NCI-H226 (cell line): ENCODE results near the gene GARIN5B.

Experiments
- DNase-seq: peaks from one replicate; pipeline ENCODE4 v3.0.0-alpha.2; 2015

GARIN5B gene

GRCh38 chr19:55387736-55388497 is 24.9 kb upstream of the GARIN5B start:
- no peak for DNase-seq

DNA sequence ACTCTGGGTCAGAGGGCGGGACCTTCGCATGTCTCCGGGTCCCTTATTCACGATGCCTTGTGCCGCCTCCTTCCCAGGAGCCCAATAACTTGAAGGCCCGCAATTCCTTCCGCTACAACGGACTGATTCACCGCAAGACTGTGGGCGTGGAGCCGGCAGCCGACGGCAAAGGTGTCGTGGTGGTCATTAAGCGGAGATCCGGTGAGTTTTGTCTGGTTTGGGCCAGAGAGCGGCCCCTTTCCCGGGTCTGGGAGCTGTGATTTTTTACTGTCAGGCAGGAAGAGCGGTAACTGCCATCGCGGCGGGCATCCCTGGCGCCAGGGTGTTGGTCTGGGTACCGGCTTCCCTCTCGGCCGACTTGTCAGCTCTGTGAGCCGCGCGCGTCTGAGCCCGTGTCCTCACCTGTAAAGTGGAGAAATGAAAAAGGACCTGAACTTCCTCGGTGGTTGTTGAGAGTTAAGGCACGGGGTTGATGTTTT is 23.5 kb upstream of the GARIN5B start:
- DNase-seq = no peak

GRCh38 chr19:55385724-55386492 is 22.8 kb upstream of the GARIN5B start, which contains the start of gene RPL28:
Gene RPL28 (plus strand): TSS chr19:55385932. CDS start chr19:55386358, 426 bp downstream.
- DNase-seq = peak; percentile 98

DNA sequence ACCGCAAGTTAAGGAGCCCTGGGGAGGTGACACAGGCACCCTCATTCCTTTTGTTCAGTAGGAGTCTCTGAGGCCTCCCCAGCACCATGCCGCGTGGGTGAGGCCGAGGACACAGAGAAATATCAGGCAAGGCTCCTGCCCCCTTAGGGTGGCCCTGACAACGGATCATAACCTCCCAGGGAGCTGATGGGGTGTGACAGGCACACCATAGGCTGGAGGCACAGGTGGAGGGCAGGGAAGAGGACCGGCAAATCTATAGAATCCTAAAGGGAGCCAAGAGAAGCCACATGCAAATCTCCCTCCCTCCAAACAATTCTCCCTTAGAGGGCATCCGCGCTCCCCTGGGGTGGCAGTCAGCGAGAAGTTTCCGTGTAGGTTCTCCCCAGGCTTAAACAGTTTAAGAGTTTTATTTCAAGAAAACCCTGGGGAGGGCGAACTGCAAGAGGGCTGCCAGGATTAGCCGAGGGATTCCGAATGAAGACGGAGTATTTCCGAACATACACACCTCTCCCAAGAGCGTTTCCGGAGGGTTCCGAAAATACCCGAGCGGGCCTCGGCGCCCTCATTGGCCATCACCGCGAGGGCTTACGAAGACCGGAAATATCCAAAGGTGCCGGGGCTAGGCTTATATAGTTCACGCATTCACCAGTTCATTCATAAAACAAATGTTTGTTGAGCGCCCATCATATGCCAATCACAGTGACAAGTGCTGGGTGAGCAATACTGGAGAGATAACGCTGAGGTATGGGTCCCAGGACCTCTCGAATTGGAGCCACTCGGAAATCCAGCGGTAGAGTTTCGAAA is 22.1 kb upstream of the GARIN5B start:
- DNase-seq = peak; percentile 97

- no peak for DNase-seq
Observed at GRCh38 chr19:55384131-55384919, 21.3 kb upstream of the GARIN5B start, which contains the start of gene TMEM238. Gene TMEM238 (minus strand): TSS chr19:55384292. CDS start chr19:55384259, 33 bp downstream.

DNA sequence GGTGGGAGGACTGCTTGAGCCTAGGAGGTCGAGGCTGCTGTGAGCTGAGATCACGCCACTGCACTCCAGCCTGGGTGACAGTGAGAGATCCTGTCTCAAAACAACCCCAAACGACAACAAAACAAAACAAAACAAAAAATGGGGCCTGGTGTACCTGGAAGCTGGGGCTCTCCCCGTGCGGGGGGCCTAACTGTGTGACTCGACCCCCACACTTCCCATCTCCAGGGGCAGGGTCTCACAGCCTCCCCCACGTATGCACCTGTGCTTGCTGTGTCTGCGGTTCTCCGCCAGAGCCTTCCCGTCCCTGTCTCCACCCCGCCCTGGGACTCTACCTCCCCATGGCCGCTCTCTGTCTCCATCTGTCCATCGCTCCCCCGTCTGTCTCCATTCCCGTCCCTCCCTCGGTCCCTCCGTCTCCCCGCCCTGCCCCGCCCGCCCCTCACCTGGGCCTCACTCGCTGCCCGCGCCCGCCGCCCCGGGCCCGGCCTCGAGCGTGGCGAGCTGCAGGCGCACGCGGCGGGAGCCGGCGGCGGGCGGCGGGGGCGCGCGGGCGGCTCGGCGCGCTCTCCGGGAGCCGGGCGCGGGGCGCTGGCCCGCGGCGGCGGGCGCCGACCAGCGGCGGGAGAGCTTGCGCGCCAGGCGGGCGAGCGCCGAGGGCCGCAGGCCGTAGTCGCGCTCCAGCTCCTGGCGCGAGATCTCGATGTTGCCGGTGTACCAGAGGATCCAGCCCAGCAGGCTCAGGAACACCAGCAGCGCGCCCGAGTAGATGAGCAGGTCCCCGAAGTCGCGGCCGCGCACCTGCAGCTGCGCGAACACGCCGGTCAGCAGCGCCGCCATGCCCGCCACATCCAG is 20.4 kb upstream of the GARIN5B start:
- peak; percentile 75 for DNase-seq

DNA sequence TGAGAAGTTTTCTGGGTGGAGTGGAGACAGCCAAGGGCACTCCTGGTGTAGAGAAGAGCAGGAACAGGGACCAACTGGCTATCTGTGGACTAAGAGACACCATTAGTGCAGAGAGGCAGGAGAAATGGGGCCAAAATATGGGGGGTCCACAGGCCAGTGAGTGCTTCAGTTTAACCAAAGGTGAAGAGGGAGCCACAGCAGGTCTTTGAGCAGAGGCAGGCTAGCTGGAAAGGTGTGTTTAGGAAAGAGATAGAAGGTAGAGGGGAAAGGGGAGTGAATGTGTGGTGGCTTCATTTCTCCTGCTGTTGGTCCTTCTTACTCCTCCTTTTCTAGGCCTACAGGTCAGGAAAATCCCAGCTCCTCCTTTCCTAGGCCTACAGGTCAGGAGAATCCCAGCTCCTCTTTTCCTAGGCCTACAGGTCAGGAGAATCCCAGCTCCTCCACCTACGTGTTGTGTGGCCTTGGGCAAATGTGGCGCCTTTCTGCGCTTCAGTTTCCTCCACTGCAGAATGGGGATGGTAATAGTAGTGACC is 19.5 kb upstream of the GARIN5B start:
- no peak for DNase-seq

- no peak for DNase-seq
Observed at GRCh38 chr19:55382013-55382412, 19.0 kb upstream of the GARIN5B start.

- DNase-seq = no peak
Observed at GRCh38 chr19:55379174-55379573, 16.1 kb upstream of the GARIN5B start.

GRCh38 chr19:55377356-55378131 is 14.5 kb upstream of the GARIN5B start:
- no peak for DNase-seq

DNA sequence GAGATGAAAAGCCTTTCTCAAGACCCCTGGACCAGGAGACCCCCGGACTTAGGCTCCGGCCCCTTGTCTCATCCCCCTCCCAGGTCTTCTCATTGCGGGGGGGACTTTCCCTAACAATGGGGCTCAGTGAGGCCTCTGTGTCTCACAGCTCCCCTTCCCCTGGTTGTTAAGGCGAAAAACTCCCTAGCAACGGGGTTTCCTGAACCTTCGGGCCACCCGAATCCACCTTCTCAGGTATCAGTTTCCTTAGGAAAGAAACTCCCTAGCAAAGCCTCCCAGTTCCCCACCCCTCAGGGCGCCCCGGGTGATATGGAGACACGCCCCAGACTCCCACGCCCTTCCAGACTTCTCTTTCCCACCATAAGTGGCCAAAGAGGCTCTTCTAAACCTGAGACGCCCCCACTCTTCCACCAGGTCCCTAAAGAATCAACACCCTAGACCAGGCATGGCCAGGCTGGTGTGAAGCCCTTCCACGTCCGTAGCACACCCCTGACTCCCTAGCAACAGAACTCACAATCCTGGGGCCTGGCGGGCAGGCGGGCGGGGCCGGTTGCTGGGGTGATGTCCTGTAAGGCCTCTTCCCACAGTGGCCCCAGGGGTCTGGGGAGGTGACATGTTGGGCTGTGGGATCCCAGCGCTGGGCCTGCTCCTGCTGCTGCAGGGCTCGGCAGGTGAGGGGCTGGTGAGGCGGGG is 13.3 kb upstream of the GARIN5B start, which contains the start of gene TMEM190:
Gene TMEM190, plus strand, starts transcription at position 586 of the 693 bp plus-strand sequence. Its CDS starts 28 bp downstream, at position 614.
- no peak for DNase-seq

- DNase-seq = no peak
Observed at GRCh38 chr19:55373993-55374757, 11.1 kb upstream of the GARIN5B start.

DNA sequence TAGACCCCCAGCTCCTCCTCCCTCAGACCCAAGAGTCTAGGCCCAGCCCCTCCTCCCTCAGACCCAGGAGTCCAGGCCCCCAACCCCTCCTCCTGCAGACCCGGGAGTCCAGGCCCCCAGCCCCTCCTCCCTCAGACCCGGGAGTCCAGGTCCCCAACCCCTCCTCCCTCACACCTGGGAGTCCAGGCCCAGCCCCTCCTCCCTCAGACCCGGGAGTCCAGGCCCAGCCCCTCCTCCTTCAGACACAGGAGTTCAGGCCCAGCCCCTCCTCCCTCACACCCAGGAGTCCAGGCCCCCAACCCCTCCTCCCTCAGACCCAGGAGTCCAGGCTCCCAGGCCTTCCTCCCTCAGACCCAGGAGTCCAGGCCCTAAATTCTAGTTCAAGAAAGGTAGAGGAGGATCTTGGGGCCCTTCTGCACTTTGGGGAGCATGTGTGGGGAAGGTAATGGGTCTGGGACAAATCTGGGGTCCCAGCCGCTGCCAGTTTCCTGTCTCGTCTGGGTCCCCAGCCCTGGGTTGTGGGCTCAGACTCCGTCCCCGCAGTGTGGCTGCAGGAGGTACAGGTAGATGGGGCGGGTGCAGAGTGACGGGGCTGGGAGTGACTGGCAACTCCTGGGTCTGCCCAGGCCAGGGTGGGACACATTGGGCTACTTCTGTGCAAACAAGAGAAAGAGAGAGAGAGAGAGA is 10.4 kb upstream of the GARIN5B start:
- no peak for DNase-seq

DNA sequence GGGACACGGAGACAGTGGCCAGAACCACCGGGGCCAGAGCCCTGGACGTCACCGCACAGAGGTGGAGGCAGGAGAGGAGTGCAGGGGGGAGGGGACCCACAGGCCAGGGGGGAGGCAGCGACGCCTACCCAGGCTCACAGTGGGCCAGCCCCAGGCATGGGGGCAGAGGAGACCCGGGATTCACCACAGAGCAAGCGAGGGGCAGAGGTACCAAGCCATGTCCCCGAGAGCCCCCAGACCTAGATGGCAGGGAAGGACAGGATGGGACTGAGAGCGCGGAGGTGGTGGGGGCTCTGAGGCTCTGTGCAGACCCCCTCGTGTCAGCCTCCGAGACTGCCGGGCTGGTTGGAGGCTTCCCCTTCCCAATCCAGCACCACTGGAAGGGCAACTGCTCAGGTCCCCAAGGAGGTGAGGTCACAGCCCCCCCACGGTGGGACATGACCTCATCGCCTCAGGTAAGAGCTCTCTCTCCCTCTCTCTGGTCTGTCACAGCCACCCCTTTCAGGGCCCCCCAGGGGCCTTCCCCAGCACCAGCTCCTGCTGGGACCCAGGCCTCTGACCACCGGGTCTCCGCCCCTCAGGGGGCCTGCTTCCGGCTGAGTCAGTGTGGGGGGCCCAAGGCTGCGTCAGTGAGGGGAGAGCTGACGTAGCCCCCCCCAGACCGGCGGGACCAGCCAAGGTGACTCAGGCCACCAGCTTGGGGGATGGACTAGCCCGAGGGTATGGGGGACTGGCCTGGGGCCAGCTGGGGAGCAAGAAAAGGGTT is 9.4 kb upstream of the GARIN5B start:
- peak; percentile 64 for DNase-seq

DNA sequence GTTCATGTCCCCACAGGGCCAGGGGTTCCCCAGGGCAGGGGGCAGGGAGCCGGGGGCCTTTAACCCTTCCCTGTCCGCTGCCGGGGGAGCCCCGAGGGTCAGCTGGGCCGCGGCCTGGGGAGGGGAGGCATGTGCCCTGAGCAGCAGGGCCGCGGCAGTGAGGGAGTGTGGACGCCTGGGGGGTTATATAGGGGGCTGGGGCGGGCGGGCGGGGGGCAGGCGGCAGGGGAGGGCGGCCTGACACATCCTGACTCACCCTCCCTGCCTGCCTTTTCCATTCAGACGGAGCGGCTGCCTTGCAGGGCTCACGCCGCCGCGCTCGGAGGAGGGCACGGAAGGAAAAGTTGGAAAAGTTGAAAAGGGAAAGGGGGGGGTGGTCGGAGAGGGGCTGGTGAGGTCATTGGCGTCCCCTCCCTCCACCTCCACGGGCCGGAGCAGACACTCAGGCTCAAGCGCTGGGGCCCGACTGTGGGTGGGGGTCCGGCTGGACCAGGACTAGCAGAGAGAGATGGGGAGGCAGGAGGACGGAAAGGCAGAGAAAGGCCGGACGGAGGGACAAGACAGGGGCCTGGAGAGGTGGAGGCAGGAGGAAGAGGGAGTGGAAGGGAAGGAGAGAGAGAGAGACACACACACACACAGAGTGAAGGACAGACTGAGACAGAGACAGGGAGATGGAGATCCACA is 7.4 kb upstream of the GARIN5B start, which contains the start of gene IL11:
Gene IL11, minus strand, starts transcription at position 159 of the 684 bp plus-strand sequence. Its CDS starts 153 bp downstream, at position 6.
- peak; percentile 77 for DNase-seq

DNA sequence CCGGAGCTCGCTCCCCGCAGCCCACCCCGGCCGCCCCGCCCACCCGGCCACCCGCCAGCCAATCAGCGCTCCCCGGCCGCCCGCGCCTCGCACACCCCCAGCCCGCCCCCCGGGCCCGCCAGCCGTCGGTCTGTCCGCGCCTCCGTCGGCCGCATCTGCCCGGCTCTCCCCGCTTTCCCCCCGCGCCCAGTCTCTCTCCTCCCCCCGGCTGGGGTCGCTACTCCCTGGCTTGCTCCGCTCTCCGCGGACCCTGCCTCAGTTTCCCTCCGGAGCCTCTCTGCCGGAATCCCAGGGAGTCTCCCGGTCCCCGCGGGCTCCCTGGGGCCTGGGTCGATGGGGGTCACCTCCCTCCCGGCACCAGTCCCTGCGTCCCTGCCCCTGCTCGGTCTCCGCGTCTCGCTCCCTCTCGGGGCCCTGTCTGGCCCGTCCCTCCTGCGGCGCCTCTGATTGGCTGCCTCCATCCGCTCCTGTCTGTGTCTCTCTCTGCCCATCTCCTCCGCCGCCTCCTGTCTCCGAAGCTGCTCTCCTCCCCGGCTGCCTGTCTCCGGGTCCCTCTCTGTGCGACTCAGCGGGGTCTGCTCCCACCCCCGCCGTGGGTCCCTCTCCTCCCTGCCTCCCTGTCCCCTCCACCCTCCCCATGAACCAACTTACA is 6.7 kb upstream of the GARIN5B start:
- peak; percentile 82 for DNase-seq
